Measurements from ENCODE around the gene VWA2. TPM values are rescaled to one million over a fixed set of nuclear protein-coding genes. Genes with fewer than 3 reads are reported as not detected.

Gene VWA2
- total RNA-seq, 4 donors from 2014 or later, result 2.5 to 22.6 TPM; not detected in 2

DNA sequence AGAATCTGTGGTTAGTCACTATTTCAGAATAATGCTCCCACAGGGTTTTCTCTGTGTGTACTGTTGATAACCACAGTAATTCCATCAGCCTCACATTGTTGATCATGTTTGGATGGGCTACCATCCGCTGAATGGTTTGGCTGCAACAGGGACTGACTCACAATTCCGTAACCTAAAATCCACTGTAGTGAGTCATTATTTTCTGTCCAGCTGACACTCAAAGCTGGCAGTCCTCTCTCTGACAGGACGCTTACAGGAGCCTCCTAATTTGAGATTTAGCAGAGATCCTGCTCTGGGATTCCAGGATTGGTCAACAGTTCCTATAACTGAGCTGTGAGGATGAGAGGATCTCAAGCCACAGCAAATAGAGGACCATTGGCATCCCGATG, 32.7 kb downstream of the VWA2 start:
- intact Hi-C loops (cut with DNase I; ENCODE audit: low total_unique reads), result no loop called here
- H3K4me3 ChIP-seq, result no peak overlapping the region
- H3K9me3 ChIP-seq, result no peaks in the 10 kb centered on the region
- no peak for TF ChIP-seq POLR2A (IDR thresholded peaks at IDR 0.05)
- TF ChIP-seq, protein P1, sequence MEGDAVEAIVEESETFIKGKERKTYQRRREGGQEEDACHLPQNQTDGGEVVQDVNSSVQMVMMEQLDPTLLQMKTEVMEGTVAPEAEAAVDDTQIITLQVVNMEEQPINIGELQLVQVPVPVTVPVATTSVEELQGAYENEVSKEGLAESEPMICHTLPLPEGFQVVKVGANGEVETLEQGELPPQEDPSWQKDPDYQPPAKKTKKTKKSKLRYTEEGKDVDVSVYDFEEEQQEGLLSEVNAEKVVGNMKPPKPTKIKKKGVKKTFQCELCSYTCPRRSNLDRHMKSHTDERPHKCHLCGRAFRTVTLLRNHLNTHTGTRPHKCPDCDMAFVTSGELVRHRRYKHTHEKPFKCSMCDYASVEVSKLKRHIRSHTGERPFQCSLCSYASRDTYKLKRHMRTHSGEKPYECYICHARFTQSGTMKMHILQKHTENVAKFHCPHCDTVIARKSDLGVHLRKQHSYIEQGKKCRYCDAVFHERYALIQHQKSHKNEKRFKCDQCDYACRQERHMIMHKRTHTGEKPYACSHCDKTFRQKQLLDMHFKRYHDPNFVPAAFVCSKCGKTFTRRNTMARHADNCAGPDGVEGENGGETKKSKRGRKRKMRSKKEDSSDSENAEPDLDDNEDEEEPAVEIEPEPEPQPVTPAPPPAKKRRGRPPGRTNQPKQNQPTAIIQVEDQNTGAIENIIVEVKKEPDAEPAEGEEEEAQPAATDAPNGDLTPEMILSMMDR (IDR thresholded peaks at IDR 0.05), result no peak
- H3K4me1 ChIP-seq, result no peaks in the 10 kb centered on the region
- peak overlapping the region; percentile 23 to 43 for H3K27ac ChIP-seq
- H3K27me3 ChIP-seq, result no peaks in the 10 kb centered on the region
- peak; percentile 57 to 58 for DNase-seq
- no peaks in the 10 kb centered on the region for H3K36me3 ChIP-seq

DNA sequence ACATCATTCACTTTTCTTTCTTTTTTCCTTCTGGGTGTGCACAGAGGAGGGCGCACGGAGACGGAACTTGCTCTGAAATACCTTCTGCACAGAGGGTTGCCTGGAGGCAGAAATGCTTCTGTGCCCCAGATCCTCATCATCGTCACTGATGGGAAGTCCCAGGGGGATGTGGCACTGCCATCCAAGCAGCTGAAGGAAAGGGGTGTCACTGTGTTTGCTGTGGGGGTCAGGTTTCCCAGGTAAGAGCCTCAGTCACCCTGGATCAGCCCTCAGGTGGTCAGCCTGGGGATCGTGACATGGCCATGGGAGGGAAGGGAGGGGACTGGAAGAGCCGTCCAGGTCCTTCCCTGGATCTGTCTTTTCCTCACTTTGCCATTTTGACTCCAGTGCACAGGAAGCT, 33.6 kb downstream of the VWA2 start:
- Histone ChIP-seq H3K9me3 (no peaks in the 10 kb centered on the region), H3K27ac (no peak overlapping the region), H3K27me3 (no peaks in the 10 kb centered on the region), H3K4me3 (no peak overlapping the region), H3K4me1 (no peaks in the 10 kb centered on the region), H3K36me3 (no peaks in the 10 kb centered on the region)
- no peak for TF ChIP-seq POLR2A (IDR thresholded peaks at IDR 0.05)
- TF ChIP-seq, protein P1 (IDR thresholded peaks at IDR 0.05), result no peak
- intact Hi-C loops (cut with DNase I; ENCODE audit: low total_unique reads), result no loop called here
- no peak for DNase-seq

DNA sequence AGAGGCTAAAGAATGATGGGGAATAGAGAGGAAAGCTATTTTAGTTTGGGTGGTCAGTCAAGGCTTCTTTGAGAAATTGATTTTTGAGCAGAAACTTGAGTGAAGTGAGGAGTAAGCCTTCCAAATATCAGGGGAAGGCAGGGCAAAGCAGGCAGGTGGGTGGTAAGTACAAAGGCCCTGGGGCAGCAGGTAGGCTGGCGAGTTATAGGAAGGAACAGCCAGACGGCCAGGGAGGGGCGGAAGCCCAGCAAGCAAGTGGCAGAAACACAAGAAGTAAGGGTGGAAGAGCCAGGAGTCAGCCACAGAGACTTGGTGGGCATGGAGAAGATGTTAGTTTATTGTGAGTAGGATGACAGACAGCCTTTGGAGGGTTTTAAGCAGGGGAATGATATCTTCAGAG, 34.9 kb downstream of the VWA2 start:
- intact Hi-C loops (cut with DNase I; ENCODE audit: low total_unique reads), result no loop called here
- Histone ChIP-seq H3K27me3 (no peaks in the 10 kb centered on the region), H3K36me3 (no peaks in the 10 kb centered on the region), H3K4me1 (no peaks in the 10 kb centered on the region), H3K9me3 (no peaks in the 10 kb centered on the region), H3K4me3 (no peak overlapping the region), H3K27ac (no peak overlapping the region)
- no peak for TF ChIP-seq POLR2A (IDR thresholded peaks at IDR 0.05)
- TF ChIP-seq, protein P1 (IDR thresholded peaks at IDR 0.05), result no peak
- DNase-seq, result no peak

DNA sequence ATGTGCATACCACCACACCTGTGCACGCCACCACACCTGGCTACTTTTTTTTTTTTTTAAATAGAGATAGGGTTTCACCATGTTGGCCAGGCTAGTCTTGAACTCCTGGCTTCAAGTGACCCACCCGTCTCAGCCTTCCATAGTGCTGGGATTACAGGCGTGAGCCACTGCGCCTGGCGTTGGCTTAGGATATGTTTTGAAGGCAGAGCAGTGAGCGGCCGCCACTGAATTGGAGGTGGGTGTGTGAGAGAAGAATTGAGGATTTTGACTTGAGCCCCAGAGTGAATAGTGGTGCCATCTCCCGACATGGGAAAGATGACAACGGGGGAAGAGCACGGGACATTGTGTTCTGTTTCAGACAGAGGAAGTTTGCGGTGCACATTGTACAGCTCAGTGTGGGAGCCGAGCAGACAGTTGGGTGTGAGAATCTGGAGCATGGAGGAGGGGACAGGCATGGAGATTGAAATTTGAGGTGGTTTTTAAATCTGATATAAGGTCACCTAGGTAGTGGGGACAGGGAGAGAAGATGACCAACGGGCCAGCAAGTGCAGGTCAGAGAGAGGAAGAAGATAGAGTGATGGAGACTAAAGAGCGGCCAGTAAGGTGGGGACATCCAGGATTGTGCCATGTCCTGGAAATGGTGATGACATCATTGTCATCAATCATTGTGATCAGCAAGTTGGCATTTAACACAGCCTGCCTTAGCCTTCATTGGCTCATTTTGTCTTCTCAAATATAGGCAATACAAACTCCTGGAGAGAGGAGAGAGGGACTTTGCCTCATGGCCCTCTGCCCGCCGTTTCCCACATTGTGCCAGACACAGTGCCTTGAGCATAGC, 35.8 kb downstream of the VWA2 start:
- Histone ChIP-seq H3K4me3 (no peak overlapping the region), H3K27me3 (no peaks in the 10 kb centered on the region), H3K36me3 (no peaks in the 10 kb centered on the region), H3K9me3 (no peaks in the 10 kb centered on the region), H3K27ac (no peak overlapping the region), H3K4me1 (no peaks in the 10 kb centered on the region)
- DNase-seq, result no peak
- intact Hi-C loops (cut with DNase I; ENCODE audit: low total_unique reads), result no loop called here
- TF ChIP-seq, protein P1 (IDR thresholded peaks at IDR 0.05), result no peak
- no peak for TF ChIP-seq POLR2A (IDR thresholded peaks at IDR 0.05)

DNA sequence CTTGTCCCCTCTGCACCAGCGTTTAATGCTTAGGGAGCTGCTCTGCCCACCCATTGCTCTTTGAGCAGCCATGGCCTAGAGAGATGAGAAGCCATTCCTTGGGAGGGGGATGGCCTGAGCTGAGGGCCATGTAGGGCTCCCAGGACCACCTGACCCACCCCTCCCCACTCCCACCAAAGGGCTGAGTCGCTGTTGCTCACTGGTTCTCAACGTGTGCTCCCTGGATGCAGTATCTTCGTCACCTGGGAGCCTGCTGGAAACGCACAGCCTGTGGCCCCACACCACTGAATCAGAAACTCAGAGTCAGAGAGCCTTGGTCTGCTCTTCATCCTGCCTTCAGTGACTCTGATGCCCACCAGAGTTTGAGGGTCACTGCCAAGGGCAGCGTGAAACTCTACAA, 37.0 kb downstream of the VWA2 start:
- DNase-seq, result no peak
- H3K9me3 ChIP-seq, result no peaks in the 10 kb centered on the region
- intact Hi-C loops (cut with DNase I; ENCODE audit: low total_unique reads), result no loop called here

More for the DNA sequence above, 37.0 kb downstream of the VWA2 start:
- Histone ChIP-seq H3K27me3 (no peaks in the 10 kb centered on the region), H3K4me1 (no peaks in the 10 kb centered on the region), H3K36me3 (no peaks in the 10 kb centered on the region), H3K4me3 (no peak overlapping the region), H3K27ac (no peak overlapping the region)
- no peak for TF ChIP-seq POLR2A (IDR thresholded peaks at IDR 0.05)
- TF ChIP-seq, protein P1 (IDR thresholded peaks at IDR 0.05), result no peak

Data from uterus (tissue), 4 donors.